UCSD-AML1 (cell line): ENCODE results near the gene PIP4K2C.
A peak's percentile ranks its signal among the peaks of the same experiment; 100 is the strongest.

Source experiments
- DNase-seq: peaks from one replicate; lab custom pipeline; 2025; ENCODE audit not compliant: unreplicated experiment; lab: John Stamatoyannopoulos, UW

PIP4K2C gene

DNA sequence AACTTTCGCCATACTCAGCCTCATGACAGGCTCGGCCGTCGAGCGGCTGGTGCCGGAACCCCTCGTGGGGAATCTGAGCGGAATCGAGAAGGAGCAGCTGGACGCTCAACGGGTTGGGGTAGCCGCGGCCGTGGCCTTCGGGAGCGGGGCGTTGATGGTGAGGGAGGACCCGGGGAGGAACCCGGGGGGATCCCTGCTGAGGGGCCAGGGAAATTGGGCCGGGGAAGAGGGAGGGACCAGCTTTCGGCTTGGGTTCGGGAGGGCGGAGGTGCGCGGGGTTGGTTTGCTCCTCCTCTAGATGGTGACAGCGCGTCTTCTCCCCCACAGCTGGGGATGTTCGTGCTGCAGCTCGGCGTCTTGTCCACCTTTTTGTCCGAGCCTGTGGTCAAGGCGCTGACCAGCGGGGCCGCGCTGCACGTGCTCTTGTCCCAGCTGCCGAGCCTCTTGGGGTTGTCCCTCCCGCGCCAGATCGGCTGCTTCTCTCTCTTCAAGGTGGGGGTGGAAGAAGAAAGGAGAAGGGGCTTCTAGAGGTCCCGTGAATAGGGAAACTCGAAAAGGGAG, 30.0 kb downstream of the PIP4K2C start:
- DNase-seq, result no peak

DNA sequence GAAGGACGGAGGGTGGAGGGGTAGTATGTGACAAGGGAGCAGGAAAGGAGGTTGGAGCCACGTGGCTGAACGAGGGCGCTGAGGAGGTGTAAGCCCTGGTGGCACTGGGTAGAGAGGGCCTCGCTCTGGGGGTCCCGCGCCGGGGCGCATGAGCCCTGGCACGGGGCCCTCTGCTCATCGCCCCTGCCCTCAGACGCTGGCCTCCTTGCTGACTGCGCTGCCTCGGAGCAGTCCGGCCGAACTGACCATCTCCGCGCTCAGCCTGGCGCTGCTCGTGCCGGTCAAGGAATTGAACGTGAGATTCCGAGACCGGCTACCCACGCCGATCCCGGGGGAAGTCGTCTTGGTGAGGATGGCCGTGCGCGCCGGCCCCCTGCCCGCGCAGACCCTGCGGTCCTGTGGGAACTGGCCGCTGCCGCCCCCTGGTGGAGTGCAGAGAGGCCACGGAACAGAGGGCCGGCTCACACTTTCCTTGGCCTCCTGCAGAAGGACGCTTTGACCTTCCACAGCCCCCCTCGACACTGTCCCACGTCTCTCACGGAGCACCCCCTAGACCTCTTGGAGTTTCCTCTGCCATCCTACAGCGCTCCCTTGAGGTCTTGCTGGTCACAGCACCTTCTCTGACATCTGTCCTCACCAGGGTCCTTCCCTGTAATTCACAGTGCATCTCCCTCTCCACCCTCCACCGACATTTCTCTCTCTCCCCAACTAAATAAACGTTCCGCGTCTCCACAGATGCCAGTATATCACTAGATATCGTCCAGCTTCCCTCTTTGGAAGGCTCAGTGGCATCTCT, 30.7 kb downstream of the PIP4K2C start:
- peak; percentile 57 for DNase-seq

DNA sequence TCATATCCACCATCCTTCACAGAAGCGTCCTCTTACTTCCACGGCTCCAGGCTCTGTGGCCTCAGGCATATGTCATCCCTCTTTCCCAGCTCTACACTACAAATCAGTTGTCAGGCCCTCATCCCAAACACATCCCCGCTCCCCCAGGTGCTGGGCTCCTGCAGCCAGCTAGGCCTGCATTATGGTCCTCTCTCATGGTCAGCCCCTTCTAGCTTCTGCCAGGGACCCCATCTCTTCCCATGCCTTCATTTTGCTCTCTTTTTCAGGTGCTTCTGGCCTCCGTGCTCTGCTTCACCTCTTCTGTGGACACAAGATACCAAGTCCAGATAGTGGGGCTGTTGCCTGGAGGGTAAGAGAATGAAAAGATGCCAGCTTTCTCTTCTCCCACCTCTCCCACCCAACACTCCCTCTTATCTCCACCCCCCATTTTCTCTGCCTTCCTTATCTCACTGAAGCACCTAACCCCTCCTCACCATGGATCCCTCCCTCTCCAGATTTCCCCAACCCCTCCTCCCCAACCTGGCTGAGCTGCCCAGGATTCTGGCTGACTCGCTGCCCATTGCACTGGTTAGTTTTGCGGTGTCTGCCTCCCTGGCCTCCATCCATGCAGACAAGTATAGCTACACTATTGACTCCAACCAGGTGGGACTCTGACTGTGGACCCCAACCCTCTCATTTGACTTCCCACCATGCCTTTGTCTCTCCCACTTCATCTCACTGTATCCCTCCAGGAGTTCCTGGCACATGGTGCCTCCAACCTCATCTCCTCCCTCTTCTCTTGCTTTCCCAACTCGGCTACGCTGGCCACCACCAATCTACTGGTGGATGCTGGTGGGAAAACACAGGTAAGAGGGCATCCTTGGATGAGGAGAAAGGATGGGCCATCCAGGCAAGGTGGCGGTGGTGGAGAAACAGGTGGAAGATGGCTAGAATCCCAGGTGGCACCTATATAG, 31.6 kb downstream of the PIP4K2C start:
- DNase-seq, result no peak

DNA sequence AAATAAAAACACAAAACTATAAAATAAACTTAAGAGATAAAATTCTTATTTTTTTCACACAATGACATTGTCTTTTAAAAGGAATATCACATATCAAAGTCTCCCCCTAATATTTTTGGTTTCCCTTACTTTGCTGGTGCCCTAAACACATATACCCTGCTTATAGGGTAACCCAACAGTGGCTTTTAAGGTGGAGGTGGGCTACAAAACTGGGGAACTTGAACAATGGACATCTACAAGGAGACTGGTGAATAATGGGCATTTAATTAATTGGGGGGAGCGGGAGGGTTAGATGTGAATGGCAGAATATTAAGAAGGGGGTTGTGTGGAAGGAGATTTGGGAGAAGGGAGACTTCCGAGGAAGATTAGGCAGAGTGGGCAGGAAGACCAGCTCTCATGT, 32.4 kb downstream of the PIP4K2C start:
- no peak for DNase-seq

DNA sequence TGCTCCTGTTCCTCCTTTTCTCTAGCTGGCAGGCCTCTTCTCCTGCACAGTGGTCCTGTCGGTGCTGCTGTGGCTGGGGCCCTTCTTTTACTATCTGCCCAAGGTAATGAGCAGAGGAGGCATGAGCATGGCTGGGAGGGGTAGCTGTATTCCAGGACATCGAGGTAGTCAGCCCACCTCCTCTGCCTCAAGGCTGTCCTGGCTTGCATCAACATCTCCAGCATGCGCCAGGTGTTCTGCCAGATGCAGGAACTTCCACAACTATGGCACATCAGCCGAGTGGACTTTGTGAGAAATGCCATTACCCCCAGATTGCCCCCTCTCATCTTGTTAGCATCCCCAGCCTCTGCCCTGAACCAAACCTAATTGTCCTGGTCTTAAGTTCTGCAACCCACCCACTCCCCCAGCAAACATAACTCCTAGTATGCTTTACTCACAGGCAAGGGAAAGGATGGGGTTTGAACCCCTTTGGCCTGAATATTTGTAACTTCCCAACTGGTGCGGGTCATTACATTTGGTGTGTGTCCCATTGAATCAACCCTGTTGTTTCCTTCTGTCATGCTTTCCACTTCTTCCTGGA, 32.9 kb downstream of the PIP4K2C start:
- DNase-seq, result no peak

DNA sequence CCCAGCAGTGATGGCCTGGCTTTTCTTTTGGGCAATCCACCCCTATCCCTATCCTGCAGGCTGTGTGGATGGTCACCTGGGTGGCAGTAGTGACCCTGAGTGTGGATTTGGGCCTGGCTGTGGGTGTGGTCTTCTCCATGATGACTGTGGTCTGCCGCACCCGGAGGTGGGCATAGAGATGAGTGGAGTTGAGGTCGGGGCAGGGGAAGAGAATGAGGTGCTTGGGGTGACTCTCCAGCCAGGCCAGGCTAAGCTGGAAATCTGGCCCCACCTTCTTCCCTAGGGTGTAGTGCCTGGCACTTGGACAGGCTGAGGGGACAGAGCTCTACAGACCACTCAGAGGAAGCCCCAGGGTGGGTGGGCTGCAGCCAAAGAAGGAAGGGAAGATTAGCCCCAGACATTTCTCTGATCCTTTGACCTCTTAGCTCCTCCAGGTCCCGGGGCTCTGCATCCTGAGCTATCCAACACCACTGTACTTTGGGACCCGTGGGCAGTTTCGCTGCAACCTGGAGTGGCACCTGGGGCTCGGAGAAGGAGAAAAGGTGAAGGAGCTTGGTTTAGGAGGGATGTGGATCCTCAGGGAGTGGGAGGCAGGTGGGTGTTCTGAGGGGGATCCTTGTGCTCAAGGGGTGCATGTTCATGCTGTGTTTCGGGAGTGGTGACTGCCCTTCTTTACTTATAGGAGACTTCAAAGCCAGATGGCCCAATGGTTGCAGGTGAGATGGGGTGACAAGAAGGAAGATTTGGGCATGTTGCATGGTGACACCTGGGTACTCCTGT, 33.6 kb downstream of the PIP4K2C start:
- DNase-seq, result no peak

DNA sequence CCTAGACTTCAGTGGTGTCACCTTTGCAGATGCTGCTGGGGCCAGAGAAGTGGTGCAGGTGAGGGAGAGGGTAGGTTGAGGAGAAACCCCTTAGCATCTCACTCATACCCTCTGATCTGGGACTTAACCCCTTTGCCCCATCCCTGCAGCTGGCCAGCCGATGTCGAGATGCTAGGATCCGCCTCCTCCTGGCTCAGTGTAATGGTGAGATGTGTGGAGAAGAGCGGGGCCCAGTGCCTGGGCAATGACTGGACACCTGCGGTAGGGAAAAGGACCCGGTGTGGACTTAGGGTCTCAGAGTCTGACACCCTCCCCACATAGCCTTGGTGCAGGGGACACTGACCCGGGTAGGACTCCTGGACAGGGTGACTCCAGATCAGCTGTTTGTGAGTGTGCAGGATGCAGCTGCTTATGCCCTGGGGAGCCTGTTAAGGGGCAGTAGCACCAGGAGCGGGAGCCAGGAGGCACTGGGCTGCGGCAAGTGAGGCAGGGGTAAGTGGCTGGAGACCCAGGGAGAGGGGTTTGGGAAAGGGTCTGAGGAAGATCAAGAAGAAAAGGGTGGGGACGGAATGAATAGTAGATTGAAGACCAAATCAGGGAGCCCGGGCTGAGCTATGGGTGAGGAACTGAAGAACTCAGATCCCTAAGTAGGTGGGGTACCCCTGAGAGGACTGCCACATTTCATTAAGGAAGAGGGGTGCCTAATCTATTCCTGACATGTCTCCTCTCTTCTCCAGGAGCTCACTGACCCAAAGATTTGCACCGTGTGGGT, 34.5 kb downstream of the PIP4K2C start:
- no peak for DNase-seq

DNA sequence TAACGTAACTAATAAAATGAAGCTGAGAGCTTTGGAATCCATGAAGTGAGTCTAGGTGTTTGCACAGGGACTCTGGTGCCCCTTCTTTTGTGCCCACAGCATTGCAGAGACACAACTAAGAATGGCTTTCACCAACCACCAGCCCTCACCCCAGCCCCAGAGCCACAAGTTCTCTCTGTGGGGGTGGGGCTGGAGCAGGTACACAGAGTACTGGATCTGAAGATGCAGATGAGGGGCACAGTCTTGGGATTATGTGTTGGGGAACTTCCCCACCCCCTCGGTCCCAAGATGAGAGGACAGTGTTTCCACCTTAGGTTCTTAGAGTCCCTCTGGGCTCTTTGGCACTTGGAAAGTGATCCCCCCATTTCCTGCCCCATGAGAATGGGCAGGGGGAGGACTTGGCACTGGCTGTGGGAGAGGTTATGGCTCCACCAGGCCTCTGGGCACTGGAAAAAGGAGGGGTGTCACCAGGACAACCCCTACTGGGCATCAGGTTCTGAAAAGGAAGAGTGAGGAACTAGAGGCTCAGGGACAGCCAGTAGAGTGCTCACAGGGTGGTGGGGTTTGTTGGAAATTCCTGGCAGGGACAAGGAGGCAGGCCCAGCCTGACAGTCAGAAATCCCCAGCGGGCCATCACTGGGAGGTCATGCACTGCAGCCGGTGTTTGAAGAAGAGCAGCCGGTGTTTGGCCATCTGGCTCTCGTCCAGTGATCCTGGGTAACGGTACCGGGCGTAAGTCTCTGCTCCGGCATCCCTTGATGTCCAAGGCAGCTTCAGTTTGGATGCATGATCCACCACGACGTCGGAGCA, 35.3 kb downstream of the PIP4K2C start:
- DNase-seq, result no peak

DNA sequence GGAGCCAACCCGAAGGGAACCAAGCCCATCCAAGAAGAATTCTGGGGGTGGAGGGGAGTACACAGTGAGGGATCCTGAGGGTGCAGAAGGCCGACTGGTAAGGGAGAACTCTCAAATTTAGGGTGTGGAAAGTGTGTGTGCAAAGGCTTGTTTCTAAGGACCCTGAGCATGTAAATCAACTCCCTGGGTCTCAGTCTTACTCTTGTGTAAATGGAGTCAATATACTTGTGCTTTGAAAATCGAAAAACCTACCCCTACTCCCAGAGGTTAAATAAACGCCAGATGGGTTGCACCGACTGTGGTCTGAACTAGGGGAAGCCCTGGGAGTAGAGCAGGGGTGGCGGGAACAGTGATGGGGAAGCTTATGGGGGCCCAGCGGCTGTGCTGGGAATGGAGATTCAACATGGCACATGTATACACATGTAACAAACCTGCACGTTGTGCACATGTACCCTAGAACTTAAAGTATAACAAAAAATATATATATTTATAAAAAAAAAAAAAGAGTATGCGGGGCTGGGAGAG, 36.0 kb downstream of the PIP4K2C start:
- DNase-seq, result no peak

DNA sequence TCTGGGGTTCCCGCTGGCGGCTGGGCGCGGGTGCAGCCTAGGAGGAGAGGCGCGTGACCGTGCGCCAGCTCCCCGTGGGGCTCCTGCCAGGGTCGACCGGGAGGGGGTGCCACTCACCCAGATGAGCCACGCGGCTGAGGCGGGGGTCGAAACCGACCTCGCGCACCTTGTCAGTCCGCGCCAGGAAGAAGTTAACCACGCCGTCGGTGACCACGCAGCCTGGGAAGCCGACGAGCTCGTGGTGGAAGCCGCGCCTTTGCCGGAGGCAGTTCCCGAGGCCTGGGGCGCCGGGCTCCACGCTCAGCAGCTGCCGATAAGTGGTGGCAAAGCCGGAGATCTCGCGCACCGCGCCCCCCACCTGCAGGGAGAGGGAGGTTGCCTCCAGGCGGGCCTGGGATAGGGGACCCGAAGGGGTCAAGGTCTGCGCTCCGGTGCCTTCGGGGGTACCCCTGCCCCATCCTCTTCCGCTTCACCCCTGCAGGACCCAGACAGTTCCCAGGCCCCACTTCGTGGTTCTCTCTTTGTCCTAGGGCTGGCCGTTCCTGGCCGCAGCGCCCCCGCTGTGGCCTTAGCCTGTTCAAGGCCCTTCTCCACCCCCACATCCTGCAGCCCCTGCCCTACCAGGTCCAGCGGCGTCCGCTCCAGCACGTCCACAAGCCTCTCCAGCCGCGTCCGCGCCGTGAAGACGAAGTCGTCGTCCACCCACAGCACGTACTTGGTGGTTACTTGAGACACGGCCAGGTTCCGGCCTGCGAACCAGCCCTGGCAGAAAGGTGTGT, 36.7 kb downstream of the PIP4K2C start:
- no peak for DNase-seq

DNA sequence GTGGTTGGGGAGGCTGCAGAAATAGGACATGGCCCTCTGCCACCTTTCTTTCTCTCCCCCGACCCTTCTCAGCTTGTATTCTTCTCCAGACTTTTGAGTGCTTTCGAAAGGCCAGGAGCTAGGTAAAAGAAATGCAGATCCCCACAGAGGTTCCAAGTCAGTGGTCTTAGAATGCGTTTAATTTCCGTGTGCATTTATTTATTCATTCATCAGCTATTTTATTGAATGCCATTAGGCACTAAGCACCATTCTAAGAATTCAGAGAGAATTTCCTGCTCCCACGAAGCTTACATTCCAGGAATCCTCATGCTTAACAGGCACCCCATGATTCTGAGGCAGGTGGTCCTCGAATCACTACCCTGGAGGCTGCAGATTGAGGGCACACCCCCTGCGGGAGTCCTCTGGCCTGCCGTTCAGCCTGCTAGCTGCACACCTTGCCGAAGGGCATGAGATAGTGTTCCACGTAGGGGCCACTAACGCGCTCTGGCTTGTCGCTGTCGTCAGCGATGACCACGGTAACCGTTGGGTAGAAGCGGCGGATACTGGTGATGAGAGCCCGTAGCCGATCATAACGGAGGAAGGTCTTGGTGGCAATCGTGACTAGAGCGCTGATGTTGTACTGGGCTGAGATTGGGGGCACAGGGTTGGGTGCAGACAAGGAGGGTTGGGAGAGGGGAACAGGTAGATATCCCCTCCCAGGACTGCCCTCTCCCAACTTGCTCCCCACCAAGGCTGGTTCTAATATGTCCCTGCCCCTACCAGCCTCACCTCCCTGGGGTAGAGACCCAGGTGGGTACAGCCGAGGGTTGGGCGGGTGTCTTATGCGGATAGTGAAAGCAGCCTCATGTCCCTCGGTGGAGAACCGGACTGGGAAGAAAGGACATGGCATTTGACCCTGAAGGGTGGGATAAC, 37.5 kb downstream of the PIP4K2C start:
- no peak for DNase-seq

DNA sequence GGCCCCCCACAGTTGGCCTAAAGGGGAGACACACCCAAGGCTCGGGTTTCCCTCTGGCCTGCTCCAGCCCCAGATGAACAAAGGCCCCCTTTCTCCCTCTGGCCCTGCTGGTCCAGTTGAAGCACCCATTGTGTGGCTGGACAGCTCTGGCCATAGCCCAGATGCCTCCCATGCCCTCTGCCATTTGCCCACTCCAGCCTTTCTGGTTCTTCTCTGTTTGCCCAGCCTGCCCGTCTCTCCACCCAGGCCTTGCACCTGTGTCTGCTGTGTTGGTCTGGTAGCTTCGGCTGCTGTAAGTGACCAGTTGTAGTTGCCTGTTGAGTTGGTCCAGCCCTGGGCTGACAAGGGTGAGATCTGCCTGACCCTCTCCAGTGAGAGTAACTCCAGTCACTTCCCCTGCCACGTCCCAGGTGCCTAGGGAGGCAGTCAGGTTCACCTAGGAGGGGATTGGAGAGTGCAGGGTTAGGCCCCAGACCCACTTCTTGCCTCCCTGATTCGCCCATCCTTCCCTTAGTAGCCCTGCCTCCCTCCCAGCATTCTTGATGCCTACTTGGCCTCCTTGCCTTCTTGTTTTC, 39.0 kb downstream of the PIP4K2C start:
- no peak for DNase-seq

DNA sequence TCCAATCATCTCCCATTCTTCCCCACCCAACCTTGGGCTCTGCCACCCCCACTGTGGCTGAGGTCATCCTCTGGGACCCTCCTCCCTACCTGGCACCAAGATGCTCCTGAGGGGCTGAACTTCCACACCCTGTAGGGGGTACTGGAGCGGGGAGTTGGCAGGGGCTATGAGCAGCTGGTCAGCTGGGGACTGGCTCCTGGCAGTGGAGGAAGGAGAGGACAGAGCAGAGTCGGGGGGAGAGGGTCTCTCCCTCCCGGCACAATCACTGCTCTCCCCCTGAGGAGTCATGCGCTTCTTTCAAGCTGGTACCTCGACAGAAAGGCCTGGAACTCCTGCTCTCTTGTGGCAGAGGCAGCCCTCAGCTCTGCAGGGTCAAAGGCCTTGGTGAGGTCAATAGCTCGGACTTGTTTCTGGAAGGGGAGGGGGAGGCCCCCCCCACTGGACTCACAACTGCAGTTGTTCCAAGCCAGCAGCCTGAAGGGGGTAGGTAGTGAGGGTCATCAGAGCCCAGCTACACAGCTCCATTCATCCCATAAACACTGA, 40.0 kb downstream of the PIP4K2C start:
- DNase-seq, result no peak

DNA sequence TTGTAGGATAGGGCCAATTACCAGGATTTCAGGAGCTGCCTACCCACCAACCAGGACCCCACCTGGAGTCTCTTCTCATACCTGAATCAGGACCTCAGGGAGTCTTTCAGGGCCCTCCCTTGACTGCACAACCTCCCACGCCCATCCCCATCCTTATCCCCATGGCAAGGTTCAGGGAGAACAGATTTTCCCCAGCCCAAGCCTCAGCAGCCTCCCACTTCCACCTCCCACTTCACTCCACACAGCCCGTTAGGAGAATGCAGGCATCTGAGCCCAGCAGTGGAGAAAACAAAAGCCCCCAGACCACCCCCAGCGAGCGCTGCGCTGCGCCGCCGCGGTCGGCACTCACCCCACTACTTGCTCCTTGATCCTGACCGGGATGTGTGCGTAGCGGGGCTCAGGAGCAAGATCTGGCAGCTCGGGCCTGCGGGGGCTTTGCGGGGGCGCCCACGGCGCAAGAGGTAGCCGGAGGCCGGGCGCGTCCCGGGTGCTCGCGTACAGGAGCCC, 40.6 kb downstream of the PIP4K2C start:
- DNase-seq, result no peak

DNA sequence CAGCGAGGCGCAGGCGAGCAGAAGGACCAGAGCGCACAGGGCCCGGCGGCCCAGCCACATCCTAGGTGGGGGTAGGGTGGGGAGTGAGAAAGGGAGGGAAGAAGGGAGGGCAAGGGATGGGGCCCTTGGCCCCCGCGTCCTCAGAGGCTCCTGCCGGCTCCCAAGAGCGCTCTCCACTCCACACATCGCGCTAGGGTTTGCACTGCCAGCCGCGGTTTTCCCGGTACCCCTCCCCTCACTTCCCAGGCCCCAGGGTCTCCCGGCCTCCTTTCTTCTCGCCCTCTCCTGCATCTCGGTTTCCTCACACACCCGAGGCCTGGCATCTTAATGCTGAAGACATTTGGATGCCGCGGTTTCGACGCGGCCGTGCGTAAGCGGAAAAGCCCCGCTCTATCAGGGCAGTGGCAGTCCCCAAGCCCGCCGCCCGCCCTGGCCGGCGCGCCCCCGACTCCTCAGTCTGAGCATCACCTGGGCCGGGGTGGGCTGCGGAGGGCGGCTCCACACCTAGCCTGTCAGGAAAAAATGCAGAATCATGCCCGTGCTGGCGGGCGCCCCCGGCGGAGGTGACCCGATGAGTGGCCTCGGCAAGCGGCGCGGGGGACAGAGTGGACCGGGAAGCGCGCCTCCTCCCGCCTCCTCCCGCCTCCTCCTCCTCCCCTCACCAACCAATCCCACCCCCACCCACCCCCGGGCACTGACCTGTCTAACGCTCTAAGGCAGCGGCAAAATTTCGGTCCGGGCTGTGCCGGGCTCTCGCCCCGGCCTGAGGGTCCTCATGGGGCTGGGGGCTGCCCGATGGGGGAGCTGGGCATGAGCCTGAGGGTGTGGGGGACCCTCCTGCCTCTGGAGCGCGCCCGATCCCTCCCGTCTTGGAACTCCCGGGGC, 41.3 kb downstream of the PIP4K2C start:
- no peak for DNase-seq
